Measurements from ENCODE around the gene RSAD1. TPM values are rescaled to one million over a fixed set of nuclear protein-coding genes. Genes with fewer than 3 reads are reported as not detected.

The RSAD1 gene
- total RNA-seq, 4 donors from 2014 or later, result 27.3 to 41.3 (median 30.1) TPM

DNA sequence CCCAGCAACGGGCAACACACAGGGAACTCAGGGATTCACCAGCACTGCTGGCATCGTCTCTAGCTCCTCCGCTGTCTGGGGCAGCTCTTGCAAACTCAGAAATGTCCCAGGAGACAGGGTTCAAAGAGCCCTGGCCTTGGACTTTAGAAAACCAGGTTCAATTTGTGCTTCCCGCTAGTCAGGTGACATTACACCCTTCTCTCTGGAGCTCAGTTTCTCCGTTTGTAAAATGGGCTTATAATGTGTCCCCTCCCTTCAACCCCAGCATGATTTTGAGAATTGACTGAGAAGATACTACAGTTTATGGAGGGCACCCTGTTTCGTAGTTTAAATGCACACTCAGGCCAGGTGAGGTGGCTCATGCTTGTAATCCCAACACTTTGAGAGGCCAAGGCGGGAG is 27.6 kb downstream of the RSAD1 start:
- Histone ChIP-seq H3K27me3 (no peaks in the 10 kb centered on the region), H3K9me3 (no peaks in the 10 kb centered on the region), H3K27ac (no peak overlapping the region), H3K4me1 (peaks cover 26% of the 10 kb centered on the region), H3K36me3 (no peaks in the 10 kb centered on the region), H3K4me3 (no peak overlapping the region)
- DNase-seq (ENCODE audit: low spot score in 2 of 2), result no peak
- TF ChIP-seq POLR2AphosphoS5 (IDR thresholded peaks at IDR 0.05), result no peak
- TF ChIP-seq EP300 (IDR thresholded peaks at IDR 0.05), result no peak
- TF ChIP-seq POLR2A (IDR thresholded peaks at IDR 0.05), result no peak
- TF ChIP-seq, protein P1, sequence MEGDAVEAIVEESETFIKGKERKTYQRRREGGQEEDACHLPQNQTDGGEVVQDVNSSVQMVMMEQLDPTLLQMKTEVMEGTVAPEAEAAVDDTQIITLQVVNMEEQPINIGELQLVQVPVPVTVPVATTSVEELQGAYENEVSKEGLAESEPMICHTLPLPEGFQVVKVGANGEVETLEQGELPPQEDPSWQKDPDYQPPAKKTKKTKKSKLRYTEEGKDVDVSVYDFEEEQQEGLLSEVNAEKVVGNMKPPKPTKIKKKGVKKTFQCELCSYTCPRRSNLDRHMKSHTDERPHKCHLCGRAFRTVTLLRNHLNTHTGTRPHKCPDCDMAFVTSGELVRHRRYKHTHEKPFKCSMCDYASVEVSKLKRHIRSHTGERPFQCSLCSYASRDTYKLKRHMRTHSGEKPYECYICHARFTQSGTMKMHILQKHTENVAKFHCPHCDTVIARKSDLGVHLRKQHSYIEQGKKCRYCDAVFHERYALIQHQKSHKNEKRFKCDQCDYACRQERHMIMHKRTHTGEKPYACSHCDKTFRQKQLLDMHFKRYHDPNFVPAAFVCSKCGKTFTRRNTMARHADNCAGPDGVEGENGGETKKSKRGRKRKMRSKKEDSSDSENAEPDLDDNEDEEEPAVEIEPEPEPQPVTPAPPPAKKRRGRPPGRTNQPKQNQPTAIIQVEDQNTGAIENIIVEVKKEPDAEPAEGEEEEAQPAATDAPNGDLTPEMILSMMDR (IDR thresholded peaks at IDR 0.05), result no peak
- WGBS, result 83% methylated on average over 7 of the region's 7 CpGs

DNA sequence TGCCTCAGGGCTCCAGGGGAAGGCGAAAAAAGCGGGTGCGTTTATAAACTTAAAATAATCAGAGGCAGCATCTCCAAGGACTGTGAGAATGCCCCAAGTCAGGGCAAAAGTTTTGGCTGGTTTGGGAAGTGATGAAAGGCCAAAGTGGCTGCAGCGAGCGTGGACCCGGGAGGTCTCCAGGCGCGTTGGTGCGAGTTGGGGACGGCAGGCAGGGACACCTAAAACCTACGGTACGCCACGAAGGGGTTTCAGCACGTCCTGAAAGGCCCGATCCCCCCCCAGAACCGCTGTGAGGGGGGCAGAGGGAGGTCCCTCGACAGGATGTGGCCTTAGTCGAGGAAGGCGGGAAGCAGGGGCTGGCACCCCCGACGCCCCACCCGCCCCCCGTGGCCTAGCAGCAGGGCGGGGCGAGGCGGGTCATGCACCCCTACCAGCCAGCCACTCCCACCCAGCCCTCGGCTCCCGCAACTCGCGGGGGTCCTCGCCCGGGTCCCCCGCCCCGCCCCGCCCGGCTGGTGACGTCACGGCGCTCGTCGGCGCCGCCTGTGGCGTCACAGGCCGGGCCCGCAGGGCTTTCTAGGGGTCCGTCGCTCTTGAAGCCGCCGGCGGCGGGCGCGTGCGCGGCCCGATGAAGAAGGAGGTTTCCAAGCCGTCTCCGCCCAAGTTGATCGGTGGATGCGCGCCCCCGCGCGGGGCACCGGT is 29.4 kb downstream of the RSAD1 start, which contains the start of gene MYCBPAP:
TSS of gene MYCBPAP (plus strand) at position 569 of the 702 bp plus-strand sequence. CDS start 236 bp downstream, outside the sequence.
- H3K9me3 ChIP-seq, result no peaks in the 10 kb centered on the region
- peak; percentile 86 to 91 for DNase-seq (ENCODE audit: low spot score in 2 of 2)
- H3K4me3 ChIP-seq, result peak within 1 kb of the TSS; percentile 71
- H3K36me3 ChIP-seq, result no peaks in the 10 kb centered on the region
- 9% methylated on average over 16 of the region's 66 CpGs for WGBS
- no peak for TF ChIP-seq POLR2AphosphoS5 (IDR thresholded peaks at IDR 0.05)
- no peak for TF ChIP-seq EP300 (IDR thresholded peaks at IDR 0.05)
- TF ChIP-seq, protein P1 (IDR thresholded peaks at IDR 0.05), result peak in 1 of 2 donors; percentile 24
- no peak for TF ChIP-seq POLR2A (IDR thresholded peaks at IDR 0.05)
- no peaks in the 10 kb centered on the region for H3K27me3 ChIP-seq
- H3K27ac ChIP-seq, result peak within 1 kb of the TSS; percentile 71
- peaks cover 26% of the 10 kb centered on the region for H3K4me1 ChIP-seq

DNA sequence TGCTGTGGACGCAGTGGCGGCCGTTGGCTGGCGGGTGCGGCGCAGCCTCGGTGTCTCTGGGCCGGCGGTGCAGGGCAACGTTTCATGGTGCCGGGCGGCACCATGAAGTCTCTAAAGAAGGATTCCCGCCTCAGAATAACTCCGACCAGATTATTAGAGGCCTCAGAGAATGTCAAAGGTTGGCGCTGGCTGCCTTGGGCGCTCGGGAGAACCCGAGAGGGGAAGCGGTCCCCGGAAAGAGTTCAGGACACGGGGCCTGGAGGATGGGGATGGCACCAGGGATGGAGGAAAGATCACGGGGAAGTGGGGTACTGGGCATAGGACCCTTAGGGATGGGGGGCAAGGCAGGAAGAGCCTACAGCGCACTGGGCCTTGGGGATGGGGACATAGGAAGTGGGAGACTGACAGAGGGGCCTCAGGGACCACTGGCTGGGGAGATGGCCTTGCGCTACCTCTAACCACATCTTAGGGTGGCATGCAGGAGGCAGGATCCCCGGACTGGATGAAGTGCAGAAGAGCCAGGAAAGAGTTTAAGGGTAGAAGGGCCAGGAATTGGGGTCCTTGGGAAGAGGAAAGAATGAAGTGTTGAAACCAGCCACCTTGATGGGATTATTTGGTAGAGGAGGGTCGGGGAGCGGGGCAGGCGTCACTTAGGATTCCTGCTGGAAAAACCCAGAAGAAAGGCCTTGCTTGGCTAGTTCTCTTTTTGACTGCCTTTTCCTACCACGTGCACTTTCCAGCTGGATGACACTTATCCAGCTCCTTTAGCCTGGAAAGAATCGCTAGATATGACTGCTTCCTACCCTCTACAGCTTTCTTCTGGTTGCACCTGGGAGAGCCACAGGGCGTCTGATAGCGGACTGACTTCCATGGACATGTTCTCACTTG is 30.2 kb downstream of the RSAD1 start:
- WGBS, result 30% methylated on average over 26 of the region's 32 CpGs
- DNase-seq (ENCODE audit: low spot score in 2 of 2), result no peak
- no peaks in the 10 kb centered on the region for H3K9me3 ChIP-seq
- H3K27me3 ChIP-seq, result no peaks in the 10 kb centered on the region
- peaks cover 26% of the 10 kb centered on the region for H3K4me1 ChIP-seq
- H3K27ac ChIP-seq, result peak overlapping the region; percentile 71
- TF ChIP-seq, protein P1 (IDR thresholded peaks at IDR 0.05), result no peak
- TF ChIP-seq POLR2A (IDR thresholded peaks at IDR 0.05) (no peak), EP300 (IDR thresholded peaks at IDR 0.05) (no peak), POLR2AphosphoS5 (IDR thresholded peaks at IDR 0.05) (no peak)
- peak overlapping the region; percentile 71 for H3K4me3 ChIP-seq
- no peaks in the 10 kb centered on the region for H3K36me3 ChIP-seq

DNA sequence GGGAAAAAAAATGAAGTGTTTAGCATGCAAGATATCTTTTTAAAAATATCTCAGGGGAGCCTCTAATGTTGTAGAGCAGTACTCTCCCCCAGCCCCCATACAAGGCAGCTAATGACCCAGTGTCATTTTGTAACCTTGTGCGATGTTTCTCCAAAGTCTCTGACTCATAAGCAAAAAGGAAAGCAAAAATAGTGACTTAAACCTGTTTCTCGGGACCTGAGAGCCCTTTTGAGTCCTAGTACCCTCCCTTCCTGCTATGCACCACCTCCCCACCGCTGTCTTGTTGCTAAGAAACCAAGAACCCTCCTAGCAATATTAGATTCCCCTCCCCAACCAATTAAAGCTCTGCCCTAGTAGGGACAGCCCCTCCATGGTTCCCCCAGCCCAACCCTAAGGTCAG is 32.4 kb downstream of the RSAD1 start:
- Histone ChIP-seq H3K4me1 (peaks cover 34% of the 10 kb centered on the region), H3K27me3 (no peaks in the 10 kb centered on the region), H3K27ac (no peak overlapping the region), H3K4me3 (no peak overlapping the region), H3K9me3 (no peaks in the 10 kb centered on the region), H3K36me3 (no peaks in the 10 kb centered on the region)
- DNase-seq (ENCODE audit: low spot score in 2 of 2), result no peak
- no peak for TF ChIP-seq EP300 (IDR thresholded peaks at IDR 0.05)
- TF ChIP-seq, protein P1 (IDR thresholded peaks at IDR 0.05), result no peak
- no peak for TF ChIP-seq POLR2AphosphoS5 (IDR thresholded peaks at IDR 0.05)
- WGBS, result 36% methylated on average over 3 of the region's 3 CpGs

DNA sequence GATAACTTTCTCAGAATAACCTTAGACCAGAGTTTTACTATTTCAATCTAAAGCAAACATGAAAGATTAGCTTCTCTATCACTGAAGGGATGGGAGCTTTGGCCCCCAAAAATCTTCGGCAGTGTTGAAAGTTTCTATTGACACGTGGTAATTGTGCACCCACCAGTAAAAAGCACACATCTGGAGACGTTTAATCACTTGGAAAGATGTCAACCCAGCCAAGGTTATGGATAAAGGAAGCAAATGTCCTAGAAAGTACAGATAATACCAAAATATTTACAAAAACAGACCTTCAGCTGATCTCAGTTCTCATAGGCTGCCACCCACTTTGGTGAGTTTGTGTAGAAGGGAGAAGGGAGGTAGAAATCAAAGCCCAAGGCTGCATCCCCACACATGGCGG is 34.8 kb downstream of the RSAD1 start:
- Histone ChIP-seq H3K9me3 (no peaks in the 10 kb centered on the region), H3K27ac (no peak overlapping the region), H3K36me3 (no peaks in the 10 kb centered on the region), H3K4me3 (no peak overlapping the region), H3K4me1 (peaks cover 28% of the 10 kb centered on the region), H3K27me3 (no peaks in the 10 kb centered on the region)
- no peak for DNase-seq (ENCODE audit: low spot score in 2 of 2)
- 75% methylated on average over 4 of the region's 4 CpGs for WGBS
- no peak for TF ChIP-seq POLR2AphosphoS5 (IDR thresholded peaks at IDR 0.05)
- TF ChIP-seq EP300 (IDR thresholded peaks at IDR 0.05), result no peak
- TF ChIP-seq, protein P1 (IDR thresholded peaks at IDR 0.05), result no peak
- TF ChIP-seq POLR2A (IDR thresholded peaks at IDR 0.05), result no peak

Measured in suprapubic skin (tissue), 4 donors.